Mesodermal cell (in vitro differentiated cells): Measurements from ENCODE around the gene TTC29.

Experiments used
- H3K27ac ChIP-seq: 2 replicates; pipeline ENCODE4 v1.7.0; 2013; ENCODE audit warnings: mild to moderate bottlenecking, low read depth, low read length, moderate library complexity; ENCODE audit not compliant: severe bottlenecking
- H3K36me3 ChIP-seq: 2 replicates; pipeline ENCODE4 v1.7.1; 2013; ENCODE audit warnings: mild to moderate bottlenecking, low read length, moderate library complexity; ENCODE audit not compliant: control insufficient read depth, insufficient read depth
- H3K4me1 ChIP-seq: one replicate; pipeline ENCODE4 v1.7.1; 2013; ENCODE audit warnings: mild to moderate bottlenecking, low read length; ENCODE audit not compliant: insufficient read depth, control insufficient read depth, poor library complexity, severe bottlenecking
- H3K4me3 ChIP-seq: 2 replicates; pipeline ENCODE4 v1.7.0; 2013; ENCODE audit warnings: low read length, control low read depth, mild to moderate bottlenecking; ENCODE audit not compliant: insufficient read depth, poor library complexity, severe bottlenecking; ENCODE audit errors: extremely low read depth
- H3K9me3 ChIP-seq: 2 replicates; pipeline ENCODE4 v1.7.1; 2013; ENCODE audit warnings: mild to moderate bottlenecking, low read length, moderate library complexity; ENCODE audit not compliant: control insufficient read depth
- WGBS, 2 experiments: methylation state at CpG; one replicate each; pipeline ENCODE4 v1.1.5; 2013; ENCODE audit warnings: missing lambda C conversion rate in 2 of 2; ENCODE audit not compliant: insufficient coverage in 2 of 2; 5-methylcytosine and 5-hydroxymethylcytosine counted together

The TTC29 gene

GRCh38 chr4:146857298-146857697 lies 88.4 kb downstream of the TTC29 start:
- no peaks in the 10 kb centered on the region for H3K36me3 ChIP-seq
- H3K4me3 ChIP-seq = no peak overlapping the region
- H3K9me3 ChIP-seq = no peaks in the 10 kb centered on the region
- no peak overlapping the region for H3K27ac ChIP-seq
- WGBS, 2 experiments = 80 to 94% methylated on average over 1 to 3 of the region's 3 CpGs
- no peaks in the 10 kb centered on the region for H3K4me1 ChIP-seq

- H3K36me3 ChIP-seq = no peaks in the 10 kb centered on the region
- no peak overlapping the region for H3K4me3 ChIP-seq
- WGBS, 2 experiments = 92% methylated on average over 3 of the region's 4 CpGs; no CpG with 5 or more reads in 1 of the 2 experiments
- H3K4me1 ChIP-seq = no peaks in the 10 kb centered on the region
- no peak overlapping the region for H3K27ac ChIP-seq
- H3K9me3 ChIP-seq = no peaks in the 10 kb centered on the region
Measured at GRCh38 chr4:146855761-146856160, 89.9 kb downstream of the TTC29 start.

GRCh38 chr4:146852360-146852759 lies 93.3 kb downstream of the TTC29 start:
- Histone ChIP-seq H3K27ac (no peak overlapping the region), H3K4me3 (no peak overlapping the region), H3K9me3 (no peaks in the 10 kb centered on the region), H3K36me3 (no peaks in the 10 kb centered on the region), H3K4me1 (no peaks in the 10 kb centered on the region)
- 75 to 86% methylated on average over 2 of the region's 2 CpGs for WGBS, 2 experiments

GRCh38 chr4:146847345-146847744 lies 98.3 kb downstream of the TTC29 start:
- 88 to 95% methylated on average over 5 of the region's 5 CpGs for WGBS, 2 experiments
- Histone ChIP-seq H3K4me1 (peaks cover 3% of the 10 kb centered on the region), H3K36me3 (no peaks in the 10 kb centered on the region), H3K27ac (no peak overlapping the region), H3K9me3 (no peaks in the 10 kb centered on the region), H3K4me3 (no peak overlapping the region)

- WGBS, 2 experiments = 100% methylated on average over 2 of the region's 6 CpGs; no CpG with 5 or more reads in 1 of the 2 experiments
- Histone ChIP-seq H3K9me3 (no peaks in the 10 kb centered on the region), H3K27ac (no peak overlapping the region), H3K4me1 (peaks cover 3% of the 10 kb centered on the region), H3K36me3 (no peaks in the 10 kb centered on the region), H3K4me3 (no peak overlapping the region)
Measured at GRCh38 chr4:146846882-146847281, 98.8 kb downstream of the TTC29 start.

GRCh38 chr4:146844761-146845160 lies 100.9 kb downstream of the TTC29 start:
- no peak overlapping the region for H3K27ac ChIP-seq
- no peaks in the 10 kb centered on the region for H3K36me3 ChIP-seq
- 32 to 48% methylated on average over 2 to 3 of the region's 4 CpGs for WGBS, 2 experiments
- peaks cover 3% of the 10 kb centered on the region for H3K4me1 ChIP-seq
- H3K4me3 ChIP-seq = no peak overlapping the region
- H3K9me3 ChIP-seq = no peaks in the 10 kb centered on the region

GRCh38 chr4:146842876-146843275 lies 102.8 kb downstream of the TTC29 start:
- no peaks in the 10 kb centered on the region for H3K36me3 ChIP-seq
- peaks cover 3% of the 10 kb centered on the region for H3K4me1 ChIP-seq
- no peaks in the 10 kb centered on the region for H3K9me3 ChIP-seq
- 100% methylated on average over 1 of the region's 1 CpG; no CpG with 5 or more reads in 1 of the 2 experiments for WGBS, 2 experiments
- H3K4me3 ChIP-seq = no peak overlapping the region
- no peak overlapping the region for H3K27ac ChIP-seq

GRCh38 chr4:146840731-146841130 lies 104.9 kb downstream of the TTC29 start:
- Histone ChIP-seq H3K36me3 (no peaks in the 10 kb centered on the region), H3K27ac (no peak overlapping the region), H3K9me3 (no peaks in the 10 kb centered on the region), H3K4me1 (no peaks in the 10 kb centered on the region), H3K4me3 (no peak overlapping the region)

- H3K4me1 ChIP-seq = no peaks in the 10 kb centered on the region
- no peaks in the 10 kb centered on the region for H3K9me3 ChIP-seq
- no CpG with 5 or more reads among the region's 1 CpG for WGBS, 2 experiments
- no peak overlapping the region for H3K4me3 ChIP-seq
- H3K27ac ChIP-seq = no peak overlapping the region
- no peaks in the 10 kb centered on the region for H3K36me3 ChIP-seq
Measured at GRCh38 chr4:146835096-146835495, 110.6 kb downstream of the TTC29 start.

GRCh38 chr4:146834263-146835034 lies 111.2 kb downstream of the TTC29 start:
- no peak overlapping the region for H3K4me3 ChIP-seq
- 90 to 94% methylated on average over 5 of the region's 6 CpGs for WGBS, 2 experiments
- no peaks in the 10 kb centered on the region for H3K36me3 ChIP-seq
- no peak overlapping the region for H3K27ac ChIP-seq
- no peaks in the 10 kb centered on the region for H3K9me3 ChIP-seq
- no peaks in the 10 kb centered on the region for H3K4me1 ChIP-seq

GRCh38 chr4:146833530-146833929 lies 112.1 kb downstream of the TTC29 start:
- WGBS, 2 experiments = 80 to 86% methylated on average over 1 to 2 of the region's 3 CpGs

More at GRCh38 chr4:146833530-146833929, 112.1 kb downstream of the TTC29 start:
- Histone ChIP-seq H3K4me3 (no peak overlapping the region), H3K9me3 (no peaks in the 10 kb centered on the region), H3K4me1 (no peaks in the 10 kb centered on the region), H3K36me3 (no peaks in the 10 kb centered on the region), H3K27ac (no peak overlapping the region)
